Kidney (tissue), 14 donors: Measurements from ENCODE around the gene SLC12A3. TPM values are rescaled to one million over a fixed set of nuclear protein-coding genes. Genes with fewer than 3 reads are reported as not detected.

Experiments used
- DNase-seq, 5 donors: peaks; one replicate each; pipeline ENCODE4 v3.0.0-alpha.2; 2013 to 2020
- FAIRE-seq: peaks from 2 replicates; lab custom pipeline; 2012; peaks lifted over from hg19 to GRCh38; lab: Jason Lieb, UNC
- H3K27ac ChIP-seq, 2 donors: one replicate each; pipeline ENCODE4 v1.7.0; 2013; ENCODE audit warnings: low read depth in 2 of 2, low read length in 2 of 2, inconsistent platforms in 1 of 2
- H3K27me3 ChIP-seq: one replicate; pipeline ENCODE4 v1.7.1; 2013; ENCODE audit warnings: low read length, inconsistent platforms; ENCODE audit not compliant: control insufficient read depth, insufficient read depth
- H3K36me3 ChIP-seq, 3 donors: one replicate each; pipeline versions ENCODE4 v1.7.0 to v1.7.1; 2013; ENCODE audit warnings: low read length in 3 of 3, control low read depth in 1 of 3, inconsistent platforms in 1 of 3; ENCODE audit not compliant: insufficient read depth in 3 of 3, control insufficient read depth in 2 of 3
- H3K4me1 ChIP-seq, 3 donors: one replicate each; pipeline versions ENCODE4 v1.7.0 to v1.7.1; 2013; ENCODE audit warnings: low read length in 3 of 3, inconsistent platforms in 1 of 3, low read depth in 1 of 3; ENCODE audit not compliant: control insufficient read depth in 2 of 3, insufficient read depth in 2 of 3
- H3K4me3 ChIP-seq, 3 donors: one replicate each; pipeline versions ENCODE4 v1.7.0 to v1.8.1; 2013; ENCODE audit warnings: low read length in 3 of 3, control low read depth in 1 of 3, inconsistent platforms in 1 of 3
- H3K9ac ChIP-seq, 3 donors: one replicate each; pipeline versions ENCODE4 v1.7.0 to v1.7.1; 2013; ENCODE audit warnings: low read length in 3 of 3, control low read depth in 1 of 3, inconsistent platforms in 1 of 3
- H3K9me3 ChIP-seq, 3 donors: one replicate each; pipeline versions ENCODE4 v1.7.0 to v1.7.1; 2013; ENCODE audit warnings: low read length in 3 of 3, control low read depth in 1 of 3, inconsistent platforms in 1 of 3; ENCODE audit not compliant: control insufficient read depth in 2 of 3, insufficient read depth in 1 of 3
- CTCF ChIP-seq: IDR thresholded peaks from 3 replicates; pipeline ENCODE4 v1.5.1; 2012; ENCODE audit warnings: mild to moderate bottlenecking, moderate library complexity, borderline replicate concordance; ENCODE audit not compliant: insufficient read depth; ENCODE audit errors: extremely low read depth
- intact Hi-C: fragments of 100-400 bp; cut with DNase I; formaldehyde crosslinking; loops from one replicate; pipeline ENCODE4 v1.11.1; 2022
- polyA plus RNA-seq: library from polyadenylated mRNA; stranded (reverse); fragments of 350-450 nt; fragmentation: Illumina TruSeq; extraction: RNeasy Lipid Tissue Mini Kit (QIAGEN cat#74804); gene quantifications from one replicate; pipeline ENCODE4 v1.2.3, GENCODE V29; 2014; ENCODE audit warnings: low read depth, low replicate concordance; ENCODE audit not compliant: insufficient read depth
- total RNA-seq: library from RNA; stranded (reverse); fragmentation: NEBNext Ultra II Directional; extraction: Animal tissue kit (Norgen Biotek cat#: 25700); gene quantifications from one replicate; pipeline ENCODE4 v1.2.1, GENCODE V29; 2021
- donor health status: control.
- donor health status: control.
- donor health status: control.
- donor health status: control.
- donor health status: control.
- donor health status: DM: yes; HTN: yes; CAD: no.
- donor health status: Normal renal cell carcinoma (clear cell type).

The SLC12A3 gene
- total and polyA plus RNA-seq, 2 donors from 2014 or later: 5.4 to 277 TPM

GRCh38 chr16:56910654-56911539 is 45.9 kb downstream of the SLC12A3 start:
- DNase-seq (no peak), FAIRE-seq (no peak)
- no peak overlapping the region for H3K9ac ChIP-seq

GRCh38 chr16:56911771-56912571 is 47.0 kb downstream of the SLC12A3 start:
- H3K27ac ChIP-seq: peak overlapping the region; percentile 40 to 72
- peaks cover 0 to 19% (median 12%) of the 10 kb centered on the region in 3 donors for H3K4me1 ChIP-seq
- no peak overlapping the region for H3K4me3 ChIP-seq
- H3K9ac ChIP-seq: no peak overlapping the region
- no peak for TF ChIP-seq CTCF
- intact Hi-C loops: no loop called here
- H3K9me3 ChIP-seq: no peaks in the 10 kb centered on the region
- H3K27me3 ChIP-seq: no peaks in the 10 kb centered on the region
- no peaks in the 10 kb centered on the region for H3K36me3 ChIP-seq
- FAIRE-seq (no peak), DNase-seq (peak in 1 of 5 donors; percentile 46)

More at GRCh38 chr16:56910654-56911539, 45.9 kb downstream of the SLC12A3 start:
- H3K9me3 ChIP-seq: no peaks in the 10 kb centered on the region
- no peak for TF ChIP-seq CTCF
- no peak overlapping the region for H3K4me3 ChIP-seq
- intact Hi-C loops: no loop called here
- peaks cover 0 to 19% (median 7%) of the 10 kb centered on the region in 3 donors for H3K4me1 ChIP-seq
- H3K27ac ChIP-seq: peak overlapping the region; percentile 40 to 72
- H3K27me3 ChIP-seq: no peaks in the 10 kb centered on the region
- no peaks in the 10 kb centered on the region for H3K36me3 ChIP-seq

- Histone ChIP-seq H3K27ac (peak overlapping the region in 1 of 2 donors; percentile 33), H3K4me3 (no peak overlapping the region), H3K9ac (no peak overlapping the region), H3K9me3 (no peaks in the 10 kb centered on the region), H3K27me3 (no peaks in the 10 kb centered on the region), H3K4me1 (peaks cover 0 to 22% (median 12%) of the 10 kb centered on the region in 3 donors), H3K36me3 (no peaks in the 10 kb centered on the region)
- peak in 1 of 5 donors; percentile 64 for DNase-seq
- TF ChIP-seq CTCF: no peak
- no peak for FAIRE-seq
- intact Hi-C loops: no loop called here
Measured at GRCh38 chr16:56912746-56913708, 48.0 kb downstream of the SLC12A3 start.
